Heart left ventricle (tissue), 16 donors: Measurements from ENCODE around the gene HAO1. TPM values are rescaled to one million over a fixed set of nuclear protein-coding genes. Genes with fewer than 3 reads are reported as not detected.

Experiments used
- ATAC-seq, 4 donors: fragments of 200-7000 bp; cut with Tn5 transposase; one replicate each; pipeline ENCODE4 v1.9.1; 2020 to 2022; ENCODE audit warnings: moderate library complexity in 4 of 4, mild to moderate bottlenecking in 3 of 4, moderate number of reproducible peaks in 1 of 4
- DNase-seq, 5 donors: peaks; one replicate each; pipeline ENCODE4 v3.0.0-alpha.2; 2020
- H3K27ac ChIP-seq, 12 donors: fragments of 200-600 bp; sonication (generic) in 4 of 12; one replicate each; pipeline versions ENCODE4 v1.5.0 to v1.8.0; 2016 to 2022; ENCODE audit warnings: mild to moderate bottlenecking in 2 of 12
- H3K27me3 ChIP-seq, 9 donors: fragments of 200-600 bp; sonication (generic) in 2 of 9; one replicate each; pipeline versions ENCODE4 v1.5.1 to v1.8.0; 2016 to 2022; ENCODE audit warnings: mild to moderate bottlenecking in 3 of 9
- H3K36me3 ChIP-seq, 9 donors: fragments of 200-600 bp; sonication (generic) in 2 of 9; one replicate each; pipeline versions ENCODE4 v1.5.0 to v1.8.0; 2018 to 2022; ENCODE audit warnings: mild to moderate bottlenecking in 2 of 9
- H3K4me1 ChIP-seq, 12 donors: fragments of 200-600 bp; sonication (generic) in 4 of 12; one replicate each; pipeline versions ENCODE4 v1.5.0 to v1.8.0; 2016 to 2022; ENCODE audit warnings: mild to moderate bottlenecking in 3 of 12
- H3K4me3 ChIP-seq, 12 donors: fragments of 200-600 bp; sonication (generic) in 4 of 12; one replicate each; pipeline versions ENCODE4 v1.5.0 to v1.8.0; 2017 to 2022; ENCODE audit warnings: mild to moderate bottlenecking in 9 of 12, moderate library complexity in 4 of 12
- H3K9me3 ChIP-seq, 12 donors: fragments of 200-600 bp; sonication (generic) in 4 of 12; one replicate each; pipeline versions ENCODE4 v1.5.0 to v1.8.0; 2016 to 2022; ENCODE audit warnings: mild to moderate bottlenecking in 1 of 12
- POLR2A ChIP-seq, 2 donors: fragments of 450-650 bp; IDR thresholded peaks; one replicate each; pipeline ENCODE4 v1.6.1; 2017; ENCODE audit warnings: antibody characterized with exemption in 2 of 2, mild to moderate bottlenecking in 2 of 2, moderate library complexity in 2 of 2
- WGBS, 4 donors: extraction: QIAGEN DNeasy Blood & Tissue Kit in 2 of 4; methylation state at CpG; one replicate each; pipeline versions ENCODE4 v1.1.5 to v1.1.7; 2013 to 2018; 5-methylcytosine and 5-hydroxymethylcytosine counted together
- intact Hi-C, 10 donors: fragments of 100-400 bp; cut with DNase I; formaldehyde crosslinking; loops; one replicate each; pipeline versions ENCODE4 v1.11.1 to v1.14.2; 2022
- polyA plus RNA-seq, 2 donors: library from polyadenylated mRNA; stranded (reverse); fragments of 200-250 nt; gene quantifications; one replicate each; pipeline ENCODE4 v1.2.3, GENCODE V29; 2013
- total RNA-seq, 9 donors: library from RNA; depleted of rRNA in 2 of 9; stranded (reverse); fragments of >200 nt in 2 of 9; fragmentation: NEBNext Ultra II Directional in 3 of 9; extraction: Animal tissue kit (Norgen Biotek cat#: 25700) in 3 of 9; gene quantifications; one replicate each; pipeline versions ENCODE4 v1.1.0 to v1.2.4, GENCODE V29; 2016 to 2023
- TF ChIP-seq, protein P1 (sequence below), 12 donors: fragments of 200-600 bp; sonication (generic) in 4 of 12; IDR thresholded peaks; one replicate each; pipeline versions ENCODE4 v1.5.0 to v1.8.0; 2018 to 2022; ENCODE audit warnings: antibody characterized with exemption in 12 of 12, mild to moderate bottlenecking in 5 of 12
- donor health status: ischemic (EF 13 %, LVEDD 7.1; RV severe dilation, severe dysfunction).
- donor health status: healthy with polysubstance abuse.
- donor health status: DM: no; HTN: yes; CAD: no.
- donor health status: DM: no; HTN: no; CAD: no.
- donor health status: ischemic (EF 25% LVEDD 6.9; RV normal size, moderate dysfunction).
- donor health status: ischemic (EF 25% LVEDD 5.7; RV mildly dilated, moderate dysfunction).
- donor health status: healthy.
- donor health status: DM: yes; HTN: yes; CAD: no.
- donor health status: ischemic (EF 35%, LVEDD 5.7; RV mildly dilated, moderate dysfunction).
- donor health status: nonischemic (EF 11% LVEDD 7.7; RV severe dilation, severe dysfunction).
- donor health status: DM: yes; HTN: yes; CAD: no.
- donor health status: PGD.
- donor health status: ischemic (EF 29% LVEDD 5.4; RV normal size, mild dysfunction).
- donor health status: nonischemic (EF 23%, LVEDD 6.1; RV moderate dilation, normal function).

Gene HAO1
- total and polyA plus RNA-seq, 11 donors: 0.17 TPM; not detected in 10

- TF ChIP-seq, protein P1, sequence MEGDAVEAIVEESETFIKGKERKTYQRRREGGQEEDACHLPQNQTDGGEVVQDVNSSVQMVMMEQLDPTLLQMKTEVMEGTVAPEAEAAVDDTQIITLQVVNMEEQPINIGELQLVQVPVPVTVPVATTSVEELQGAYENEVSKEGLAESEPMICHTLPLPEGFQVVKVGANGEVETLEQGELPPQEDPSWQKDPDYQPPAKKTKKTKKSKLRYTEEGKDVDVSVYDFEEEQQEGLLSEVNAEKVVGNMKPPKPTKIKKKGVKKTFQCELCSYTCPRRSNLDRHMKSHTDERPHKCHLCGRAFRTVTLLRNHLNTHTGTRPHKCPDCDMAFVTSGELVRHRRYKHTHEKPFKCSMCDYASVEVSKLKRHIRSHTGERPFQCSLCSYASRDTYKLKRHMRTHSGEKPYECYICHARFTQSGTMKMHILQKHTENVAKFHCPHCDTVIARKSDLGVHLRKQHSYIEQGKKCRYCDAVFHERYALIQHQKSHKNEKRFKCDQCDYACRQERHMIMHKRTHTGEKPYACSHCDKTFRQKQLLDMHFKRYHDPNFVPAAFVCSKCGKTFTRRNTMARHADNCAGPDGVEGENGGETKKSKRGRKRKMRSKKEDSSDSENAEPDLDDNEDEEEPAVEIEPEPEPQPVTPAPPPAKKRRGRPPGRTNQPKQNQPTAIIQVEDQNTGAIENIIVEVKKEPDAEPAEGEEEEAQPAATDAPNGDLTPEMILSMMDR (IDR thresholded peaks at IDR 0.05): no peak
- TF ChIP-seq POLR2A (IDR thresholded peaks at IDR 0.05): no peak
- 34 to 95% (median 66%) methylated on average over 1 of the region's 1 CpG for WGBS, 4 donors
- ATAC-seq: no peak
- Histone ChIP-seq H3K27me3 (no peaks in the 10 kb centered on the region), H3K4me1 (peaks cover 0 to 2% (median 0%) of the 10 kb centered on the region in 12 donors), H3K36me3 (no peaks in the 10 kb centered on the region), H3K27ac (no peak overlapping the region), H3K9me3 (no peaks in the 10 kb centered on the region), H3K4me3 (no peak overlapping the region)
- no peak for DNase-seq
- intact Hi-C loops: no loop called here
Observed at GRCh38 chr20:7903429-7903828, 36.8 kb downstream of the HAO1 start.

DNA sequence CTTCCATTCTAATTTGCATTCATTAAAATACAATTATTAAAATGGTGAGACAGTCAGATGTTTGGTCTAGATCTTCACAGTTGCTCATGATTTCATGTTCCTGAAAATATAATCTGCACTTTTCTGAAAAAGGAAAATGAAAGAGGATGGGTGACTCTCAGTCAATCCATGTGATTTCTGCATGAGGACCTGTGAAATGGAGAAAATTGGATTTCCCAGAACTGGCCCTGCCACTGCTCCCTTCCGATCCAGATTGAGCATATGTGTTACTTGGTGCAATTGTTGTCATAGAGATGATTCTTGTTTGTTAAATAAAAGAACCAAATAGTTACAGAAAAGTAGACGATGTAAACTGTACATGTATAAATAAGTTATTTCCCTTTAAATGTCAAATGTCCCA lies 37.4 kb downstream of the HAO1 start:
- H3K27ac ChIP-seq: no peak overlapping the region
- no peaks in the 10 kb centered on the region for H3K27me3 ChIP-seq
- no peak for ATAC-seq
- no peaks in the 10 kb centered on the region for H3K36me3 ChIP-seq
- no peak overlapping the region for H3K4me3 ChIP-seq
- 71 to 83% (median 81%) methylated on average over 2 of the region's 2 CpGs for WGBS, 4 donors
- intact Hi-C loops: no loop called here
- TF ChIP-seq POLR2A (IDR thresholded peaks at IDR 0.05): no peak
- TF ChIP-seq, protein P1 (IDR thresholded peaks at IDR 0.05): no peak
- no peak for DNase-seq
- H3K9me3 ChIP-seq: no peaks in the 10 kb centered on the region
- peaks cover 0 to 6% (median 0%) of the 10 kb centered on the region in 12 donors for H3K4me1 ChIP-seq

DNA sequence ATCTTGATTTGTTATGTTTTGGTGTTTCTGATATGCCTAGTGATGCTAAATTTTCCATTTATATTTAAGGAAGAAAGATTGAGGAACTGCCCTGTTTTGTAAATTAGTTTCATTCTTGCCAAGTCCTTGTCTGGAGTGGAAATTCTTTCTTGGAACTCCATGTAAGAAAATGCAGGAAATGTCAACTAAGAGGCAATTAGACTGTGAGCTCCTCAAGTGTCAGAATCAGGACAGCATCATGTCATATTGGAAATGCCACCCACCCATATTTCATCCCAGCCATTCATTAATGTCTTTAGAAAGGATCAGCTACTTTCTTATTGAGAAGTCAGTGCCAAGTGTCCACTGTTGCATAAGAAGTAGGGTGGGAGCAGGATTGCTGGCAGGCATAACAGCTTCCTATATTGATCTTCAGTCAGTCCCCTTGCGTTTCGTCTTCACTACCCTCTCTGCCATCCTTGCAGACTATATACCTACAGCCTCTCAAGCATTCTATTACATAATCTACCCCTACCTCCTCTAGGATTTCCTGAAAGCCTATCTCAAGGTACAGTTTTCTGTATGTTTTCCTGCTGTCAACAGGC lies 42.4 kb downstream of the HAO1 start:
- TF ChIP-seq, protein P1 (IDR thresholded peaks at IDR 0.05): no peak
- Histone ChIP-seq H3K27me3 (no peaks in the 10 kb centered on the region), H3K4me1 (peaks cover 0 to 6% (median 0%) of the 10 kb centered on the region in 12 donors), H3K36me3 (no peaks in the 10 kb centered on the region), H3K27ac (peak overlapping the region in 1 of 12 donors; percentile 33), H3K9me3 (no peaks in the 10 kb centered on the region), H3K4me3 (no peak overlapping the region)
- WGBS, 4 donors: 61 to 75% (median 70%) methylated on average over 2 of the region's 2 CpGs
- DNase-seq: no peak
- ATAC-seq: no peak
- intact Hi-C loops: no loop called here

- Histone ChIP-seq H3K36me3 (no peaks in the 10 kb centered on the region), H3K4me1 (peaks cover 0 to 1% (median 0%) of the 10 kb centered on the region in 12 donors), H3K27ac (no peak overlapping the region), H3K9me3 (no peaks in the 10 kb centered on the region), H3K27me3 (no peaks in the 10 kb centered on the region), H3K4me3 (no peak overlapping the region)
- ATAC-seq (no peak), DNase-seq (no peak)
- 81 to 89% (median 85%) methylated on average over 7 of the region's 7 CpGs for WGBS, 4 donors
- TF ChIP-seq POLR2A (IDR thresholded peaks at IDR 0.05): no peak
- TF ChIP-seq, protein P1 (IDR thresholded peaks at IDR 0.05): no peak
- intact Hi-C loops: no loop called here
Observed at GRCh38 chr20:7893014-7893730, 47.1 kb downstream of the HAO1 start.
